ENCODE measurements around the gene REC8. TPM values are rescaled to one million over a fixed set of nuclear protein-coding genes. Genes with fewer than 3 reads are reported as not detected.
A peak's percentile ranks its signal among the peaks of the same experiment; 100 is the strongest.

The REC8 gene
- total RNA-seq, 1 experiment from 2014 or later: not detected

- no peak for DNase-seq (ENCODE audit: low read depth)
These were observed 11.9 kb upstream of the REC8 start for GRCh38 chr14:24159777-24160498.

GRCh38 chr14:24160499-24160849, 11.4 kb upstream of the REC8 start:
- DNase-seq (ENCODE audit: low read depth): no peak

- DNase-seq (ENCODE audit: low read depth): peak; percentile 97
These were observed 10.8 kb upstream of the REC8 start, which contains the start of gene IRF9 for GRCh38 chr14:24160850-24161804. TSS of gene IRF9 (plus strand) at chr14:24161265. CDS start at chr14:24162145, 880 bp downstream.

GRCh38 chr14:24162093-24162492, 9.8 kb upstream of the REC8 start:
- no peak for DNase-seq (ENCODE audit: low read depth)

GRCh38 chr14:24164518-24164991, 7.3 kb upstream of the REC8 start:
- DNase-seq (ENCODE audit: low read depth): no peak

GRCh38 chr14:24165785-24166184, 6.1 kb upstream of the REC8 start:
- DNase-seq (ENCODE audit: low read depth): no peak

GRCh38 chr14:24167469-24168114, 4.3 kb upstream of the REC8 start:
- DNase-seq (ENCODE audit: low read depth): no peak

GRCh38 chr14:24172261-24172860, 481 bp downstream of the REC8 start:
- DNase-seq (ENCODE audit: low read depth): no peak

GRCh38 chr14:24172871-24173281, 996 bp downstream of the REC8 start:
- DNase-seq (ENCODE audit: low read depth): no peak

GRCh38 chr14:24176599-24176998, 4.7 kb downstream of the REC8 start:
- DNase-seq (ENCODE audit: low read depth): no peak

GRCh38 chr14:24177041-24177825, 5.4 kb downstream of the REC8 start:
- no peak for DNase-seq (ENCODE audit: low read depth)

GRCh38 chr14:24177891-24178290, 6.0 kb downstream of the REC8 start:
- DNase-seq (ENCODE audit: low read depth): no peak

GRCh38 chr14:24178399-24179178, 6.7 kb downstream of the REC8 start:
- DNase-seq (ENCODE audit: low read depth): no peak

- no peak for DNase-seq (ENCODE audit: low read depth)
These were observed 7.5 kb downstream of the REC8 start for GRCh38 chr14:24179294-24179960.

GRCh38 chr14:24179961-24180796, 8.3 kb downstream of the REC8 start:
- no peak for DNase-seq (ENCODE audit: low read depth)

GRCh38 chr14:24181371-24182077, 9.6 kb downstream of the REC8 start:
- DNase-seq (ENCODE audit: low read depth): no peak

GRCh38 chr14:24182110-24182882, 10.4 kb downstream of the REC8 start:
- no peak for DNase-seq (ENCODE audit: low read depth)

Data from Daoy (cell line).